PC-3 (cell line): ENCODE data around the gene GRIK5.

Experiments
- EZH2 ChIP-seq: fragments of 300-600 bp; sonication (generic); IDR thresholded peaks from one replicate; pipeline ENCODE4 v1.6.1; 2017; ENCODE audit warnings: antibody characterized with exemption, mild to moderate bottlenecking, low read length; ENCODE audit not compliant: unreplicated experiment
- EZH2phosphoT487 ChIP-seq: fragments of 300-600 bp; sonication (generic); IDR thresholded peaks from 2 replicates; pipeline ENCODE4 v1.6.1; 2018; ENCODE audit warnings: mild to moderate bottlenecking, antibody characterized with exemption, low read length, borderline replicate concordance
- TF ChIP-seq, protein P1 (sequence below): fragments of 300-600 bp; sonication (generic); conservative IDR thresholded peaks from 2 replicates; pipeline ENCODE4 v1.5.1; 2017; ENCODE audit warnings: antibody characterized with exemption, low read depth, mild to moderate bottlenecking, low read length

DNA sequence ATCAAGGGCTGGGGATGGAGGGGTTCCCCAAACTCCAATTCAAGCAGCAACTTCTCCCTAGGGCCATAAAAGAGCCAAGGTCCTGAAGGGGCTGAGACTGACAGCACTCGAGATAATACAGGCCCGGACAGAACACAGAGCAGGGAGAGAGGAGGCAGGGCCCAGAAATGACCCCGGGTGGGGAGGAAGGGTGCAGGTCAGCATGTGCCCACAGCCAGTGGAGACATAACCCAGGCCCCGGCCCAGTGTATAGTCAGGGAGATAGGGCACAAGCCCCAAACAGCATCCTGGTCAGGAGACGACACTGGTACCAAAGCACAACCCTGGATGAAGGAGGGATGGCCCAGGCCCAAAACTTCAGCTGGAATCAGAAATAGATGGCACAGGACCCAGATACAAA, 47.4 kb downstream of the GRIK5 start:
- no peak for TF ChIP-seq EZH2phosphoT487
- no peak for TF ChIP-seq EZH2
- TF ChIP-seq, protein P1, sequence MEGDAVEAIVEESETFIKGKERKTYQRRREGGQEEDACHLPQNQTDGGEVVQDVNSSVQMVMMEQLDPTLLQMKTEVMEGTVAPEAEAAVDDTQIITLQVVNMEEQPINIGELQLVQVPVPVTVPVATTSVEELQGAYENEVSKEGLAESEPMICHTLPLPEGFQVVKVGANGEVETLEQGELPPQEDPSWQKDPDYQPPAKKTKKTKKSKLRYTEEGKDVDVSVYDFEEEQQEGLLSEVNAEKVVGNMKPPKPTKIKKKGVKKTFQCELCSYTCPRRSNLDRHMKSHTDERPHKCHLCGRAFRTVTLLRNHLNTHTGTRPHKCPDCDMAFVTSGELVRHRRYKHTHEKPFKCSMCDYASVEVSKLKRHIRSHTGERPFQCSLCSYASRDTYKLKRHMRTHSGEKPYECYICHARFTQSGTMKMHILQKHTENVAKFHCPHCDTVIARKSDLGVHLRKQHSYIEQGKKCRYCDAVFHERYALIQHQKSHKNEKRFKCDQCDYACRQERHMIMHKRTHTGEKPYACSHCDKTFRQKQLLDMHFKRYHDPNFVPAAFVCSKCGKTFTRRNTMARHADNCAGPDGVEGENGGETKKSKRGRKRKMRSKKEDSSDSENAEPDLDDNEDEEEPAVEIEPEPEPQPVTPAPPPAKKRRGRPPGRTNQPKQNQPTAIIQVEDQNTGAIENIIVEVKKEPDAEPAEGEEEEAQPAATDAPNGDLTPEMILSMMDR, result no peak
